ENCODE measurements around the gene DET1. TPM values are rescaled to one million over a fixed set of nuclear protein-coding genes. Genes with fewer than 3 reads are reported as not detected.
"Not testable (repeated sequence)": the region's sequence is repeated elsewhere in the genome, so short reads cannot be mapped to it uniquely, and the experiment has no call there.

DET1 gene
- total RNA-seq, 1 experiment from 2014 or later: 7.3 TPM

DNA sequence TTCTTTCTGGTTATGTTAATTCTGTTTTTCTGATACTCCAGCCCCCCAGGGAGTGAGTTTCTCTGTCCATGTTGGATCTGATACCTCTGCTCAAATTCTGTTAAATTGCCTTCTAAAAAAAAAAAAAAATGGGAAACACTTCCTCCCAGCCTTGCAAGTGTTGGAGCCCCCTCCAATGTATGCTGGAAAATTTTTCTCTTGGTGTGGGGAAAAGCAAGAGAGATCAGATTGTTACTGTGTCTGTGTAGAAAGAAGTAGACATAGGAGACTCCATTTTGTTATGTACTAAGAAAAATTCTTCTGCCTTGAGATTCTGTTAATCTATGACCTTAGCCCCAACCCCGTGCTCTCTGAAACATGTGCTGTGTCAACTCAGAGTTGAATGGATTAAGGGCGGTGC is 6.1 kb downstream of the DET1 start:
- DNase-seq (ENCODE audit: low spot score): not testable (repeated sequence)

DNA sequence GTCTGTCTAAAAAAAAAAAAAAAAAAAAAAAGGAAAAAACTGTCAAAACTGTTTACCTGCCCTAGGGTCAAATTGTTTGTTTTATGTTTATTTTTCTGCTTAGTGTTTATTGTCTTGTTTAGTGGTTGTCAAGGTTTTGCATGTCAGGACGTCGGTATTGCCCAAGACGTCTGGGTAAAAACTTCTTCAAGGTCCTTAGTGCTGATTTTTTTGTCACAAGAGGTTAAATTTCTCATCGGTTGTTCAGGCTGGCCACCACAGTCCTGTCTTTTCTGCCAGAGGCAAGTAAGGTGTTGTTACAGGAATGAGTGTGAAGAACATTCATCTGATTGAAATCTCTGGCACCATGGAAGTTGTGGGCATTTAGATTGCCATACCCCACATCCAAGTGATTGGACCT is 7.0 kb downstream of the DET1 start:
- DNase-seq (ENCODE audit: low spot score): no peak

DNA sequence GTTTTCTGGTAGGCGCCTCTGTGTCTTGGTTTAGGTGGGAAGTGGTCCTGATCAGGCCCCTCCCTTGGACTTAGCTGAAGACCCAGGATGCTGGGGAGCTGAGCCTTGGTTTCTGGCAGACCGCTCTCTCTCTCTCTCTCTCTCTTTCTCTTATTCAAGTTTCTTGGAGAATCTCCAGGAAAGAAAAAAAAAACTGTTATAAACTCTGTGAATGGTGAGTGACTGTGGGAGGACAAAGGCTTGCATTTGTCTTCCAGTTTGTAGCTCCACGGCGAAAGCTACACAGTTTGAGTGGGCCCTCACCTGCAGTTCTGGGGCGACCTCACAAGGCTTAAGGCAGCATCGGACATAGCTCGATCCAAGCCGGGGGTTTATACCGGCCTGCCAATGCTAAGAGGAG is 7.5 kb downstream of the DET1 start:
- no peak for DNase-seq (ENCODE audit: low spot score)

DNA sequence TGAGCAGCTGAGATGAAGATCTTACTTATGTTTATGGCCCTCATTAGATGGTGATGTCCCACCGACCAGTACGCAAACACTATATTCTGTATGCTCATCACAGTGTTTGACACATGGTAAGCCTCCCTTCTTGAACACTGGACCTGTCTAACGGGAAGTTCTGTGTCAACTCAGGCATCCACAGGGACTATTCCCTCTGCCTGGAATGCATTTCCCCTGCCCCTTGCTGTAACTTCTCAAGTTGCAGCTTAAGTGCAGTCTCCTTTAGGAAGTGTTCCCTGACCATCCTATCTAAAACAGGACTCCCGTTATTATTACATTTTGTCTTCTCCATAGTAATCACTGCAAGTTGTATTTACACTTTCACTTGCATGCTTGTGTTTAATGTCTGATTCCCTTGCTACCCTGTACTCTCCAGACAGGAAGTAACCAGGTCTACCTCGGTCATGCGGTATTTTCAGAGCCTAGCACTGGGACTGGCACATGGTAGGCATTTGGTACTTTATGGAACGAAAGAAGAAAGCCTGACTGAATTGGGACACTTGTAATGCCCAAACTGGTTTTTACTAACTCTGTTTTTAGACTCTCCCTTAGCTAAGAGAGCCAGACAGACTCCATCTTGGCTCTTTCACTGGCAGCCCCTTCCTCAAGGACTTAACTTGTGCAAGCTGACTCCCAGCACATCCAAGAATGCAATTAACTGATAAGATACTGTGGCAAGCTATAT is 8.7 kb downstream of the DET1 start:
- no peak for DNase-seq (ENCODE audit: low spot score)

DNA sequence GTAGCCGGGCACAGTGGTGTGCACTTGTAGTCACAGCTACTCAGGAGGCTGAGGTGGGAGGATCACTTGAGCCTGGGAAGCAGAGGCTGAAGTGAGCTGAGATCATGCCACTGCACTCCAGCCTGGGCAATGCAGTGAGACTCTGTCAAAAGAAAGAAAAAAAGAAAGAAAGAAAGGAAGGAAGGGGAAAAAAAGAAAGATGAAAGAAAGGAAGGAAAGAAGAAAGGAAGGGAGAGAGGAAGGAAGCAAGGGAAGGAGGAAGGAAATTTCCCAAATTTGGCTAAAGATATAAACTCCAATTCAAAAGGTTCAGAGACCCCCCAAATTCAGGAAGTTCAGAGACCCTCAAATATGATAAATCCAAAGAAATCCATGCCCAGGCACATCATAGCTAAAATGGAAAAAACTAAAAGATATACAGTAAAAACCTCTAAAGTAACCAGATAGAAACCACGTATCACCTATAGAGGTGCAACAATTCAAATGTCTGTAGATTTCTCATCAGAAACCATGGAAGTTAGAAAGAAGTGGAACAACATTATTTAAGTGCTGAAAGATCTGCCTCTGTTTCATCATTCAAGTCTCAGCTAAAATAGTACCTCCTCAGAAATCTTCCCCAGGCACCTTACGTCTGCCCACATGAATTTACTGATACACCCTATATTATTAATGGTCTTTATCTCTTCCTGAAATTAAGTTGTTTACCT is 10.7 kb downstream of the DET1 start:
- DNase-seq (ENCODE audit: low spot score): no peak

DNA sequence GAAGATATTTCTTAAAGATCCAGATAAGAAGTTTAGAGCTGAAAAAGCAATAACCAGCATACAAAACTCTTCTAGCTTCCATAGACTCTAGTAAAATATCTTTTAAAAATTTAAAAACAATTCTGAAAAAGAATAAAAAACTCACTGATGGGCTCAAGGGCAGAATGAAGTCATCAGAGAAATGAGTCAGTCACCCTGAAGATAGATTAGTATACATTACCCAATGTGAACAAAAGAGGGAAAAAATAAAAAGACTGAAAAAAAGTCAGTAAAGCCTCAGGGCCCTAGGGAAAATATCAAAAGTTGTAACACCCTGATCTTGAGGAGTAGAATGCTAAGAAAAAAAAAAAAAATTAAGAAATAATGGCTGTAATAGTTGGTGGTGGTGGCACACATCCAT is 11.4 kb downstream of the DET1 start:
- DNase-seq (ENCODE audit: low spot score): no peak

DNA sequence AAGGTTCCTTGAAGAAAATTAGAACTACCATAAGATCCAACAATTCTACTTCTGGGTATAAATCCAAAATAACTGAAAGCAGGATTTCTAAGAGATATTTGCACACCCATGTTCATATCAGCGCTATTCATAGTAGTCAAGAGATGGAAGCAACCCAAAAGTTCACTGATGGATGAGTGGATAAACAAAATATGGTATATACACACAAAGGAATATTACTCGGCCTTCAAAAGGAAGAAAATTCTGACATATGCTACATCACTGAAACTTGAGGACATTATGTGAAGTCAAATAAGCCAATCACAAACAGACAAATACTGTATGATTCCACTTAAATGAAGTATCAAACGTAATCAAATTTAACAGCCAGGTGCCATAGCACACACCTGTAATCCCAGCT is 13.1 kb downstream of the DET1 start:
- DNase-seq (ENCODE audit: low spot score): no peak

DNA sequence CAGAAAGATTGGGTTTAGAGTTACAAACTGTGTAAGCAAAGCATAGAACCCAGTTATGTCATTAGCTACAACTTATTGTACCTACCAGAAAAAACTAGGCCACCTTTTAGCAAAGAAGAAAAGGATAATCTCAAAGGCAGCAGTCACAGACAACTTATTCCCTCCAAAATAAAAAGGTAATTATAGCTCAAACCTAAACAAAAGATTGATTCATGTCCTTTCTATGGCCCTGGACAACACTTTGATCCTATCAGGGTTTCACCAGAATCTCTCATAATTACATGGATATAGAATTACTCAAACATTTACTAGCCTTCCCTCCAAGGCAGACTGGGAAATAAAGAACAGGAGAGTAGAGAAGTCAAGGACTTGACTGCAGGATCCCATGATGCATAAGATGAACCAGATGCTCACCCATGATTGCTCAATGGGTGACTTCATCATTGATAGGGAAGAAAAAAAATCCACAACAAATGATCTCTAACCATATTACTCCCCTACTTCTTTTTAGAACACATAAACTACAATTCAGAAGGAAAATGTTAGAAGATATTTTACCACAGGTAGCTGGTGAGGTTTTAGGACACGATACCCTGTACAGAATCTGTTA is 17.4 kb downstream of the DET1 start:
- DNase-seq (ENCODE audit: low spot score): no peak

DNA sequence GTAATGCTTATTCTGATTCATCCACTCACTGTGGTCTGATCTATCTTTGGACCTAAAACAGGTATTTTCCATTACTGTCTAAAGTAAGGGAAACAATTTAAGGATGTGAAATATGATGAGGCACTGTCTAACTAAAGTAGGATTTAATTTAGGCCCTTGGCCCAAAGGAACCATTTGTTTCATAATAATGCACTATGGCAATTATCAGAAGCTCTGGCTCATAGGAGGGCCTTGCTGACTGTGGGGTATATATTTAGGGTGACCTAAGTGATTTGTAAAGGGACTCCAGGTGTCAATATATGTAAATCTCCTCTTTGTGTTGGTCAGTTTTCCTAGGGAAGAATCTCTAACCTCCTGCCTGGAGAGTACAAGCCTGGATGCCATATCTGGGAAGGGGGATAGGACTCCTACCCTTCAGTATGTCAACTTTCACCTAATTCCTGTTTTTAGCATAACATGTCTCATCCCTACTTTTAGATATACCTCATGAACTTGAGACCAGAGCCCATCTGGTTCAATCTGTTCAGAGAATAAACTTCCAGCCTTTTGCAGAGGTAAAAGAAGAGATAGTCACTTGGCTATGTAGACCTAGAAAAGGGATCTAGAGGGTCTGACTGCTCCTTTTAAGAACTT is 20.1 kb downstream of the DET1 start:
- no peak for DNase-seq (ENCODE audit: low spot score)

DNA sequence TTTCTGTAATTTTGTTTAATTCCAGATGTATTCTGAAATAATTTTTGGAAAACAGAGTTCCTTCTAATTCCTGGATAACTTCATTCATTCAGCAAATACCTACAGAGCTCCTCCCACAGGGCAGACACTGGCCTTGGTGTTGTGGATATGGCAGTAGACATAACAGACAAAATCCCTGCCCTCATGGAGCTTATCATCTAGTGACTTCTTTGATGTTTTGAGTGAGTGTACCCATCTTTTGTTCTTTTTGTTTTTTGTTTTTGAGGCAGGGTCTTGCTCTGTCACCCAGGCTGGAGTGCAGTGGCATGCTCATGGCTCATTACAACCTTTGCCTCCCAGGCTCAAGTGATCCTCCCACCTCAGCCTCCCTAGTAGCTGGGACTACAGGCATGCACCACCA is 21.1 kb downstream of the DET1 start:
- no peak for DNase-seq (ENCODE audit: low spot score)

DNA sequence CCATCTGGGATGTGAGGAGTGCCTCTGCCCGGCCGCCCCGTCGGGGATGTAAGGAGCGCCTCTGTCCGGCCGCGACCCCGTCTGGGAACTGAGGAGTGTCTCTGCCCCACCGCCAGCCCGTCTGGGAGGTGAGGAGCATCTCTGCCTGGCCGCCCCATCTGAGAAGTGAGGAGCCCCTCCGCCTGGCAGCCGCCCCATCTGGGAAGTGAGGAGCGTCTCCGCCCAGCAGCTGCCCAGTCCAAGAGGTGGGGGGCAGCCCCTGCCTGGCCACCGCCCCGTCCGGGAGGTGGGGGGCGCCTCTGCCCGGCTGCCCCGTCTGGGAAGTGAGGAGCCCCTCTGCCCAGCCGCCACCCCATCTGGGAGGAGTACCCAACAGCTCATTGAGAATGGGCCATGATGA is 22.4 kb downstream of the DET1 start:
- not testable (repeated sequence) for DNase-seq (ENCODE audit: low spot score)

DNA sequence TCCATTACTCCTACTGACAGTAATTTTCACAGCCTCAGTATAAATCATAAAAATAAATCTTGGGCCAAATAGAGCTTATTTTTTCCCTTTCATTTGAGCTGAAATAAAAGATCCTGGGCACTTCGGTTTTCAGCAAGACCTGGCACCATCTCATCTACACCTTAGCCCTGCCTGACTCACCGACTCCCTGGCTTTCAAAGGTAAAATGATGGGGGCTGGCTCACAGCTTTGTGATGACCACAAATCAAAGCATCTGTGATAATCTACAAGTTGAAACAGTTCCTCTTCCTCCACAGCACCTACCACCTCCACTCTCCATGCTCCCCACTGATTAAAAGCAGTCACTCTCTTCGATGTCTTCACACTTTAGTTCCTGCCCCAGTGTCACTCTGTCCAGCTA is 27.6 kb downstream of the DET1 start:
- no peak for DNase-seq (ENCODE audit: low spot score)

DNA sequence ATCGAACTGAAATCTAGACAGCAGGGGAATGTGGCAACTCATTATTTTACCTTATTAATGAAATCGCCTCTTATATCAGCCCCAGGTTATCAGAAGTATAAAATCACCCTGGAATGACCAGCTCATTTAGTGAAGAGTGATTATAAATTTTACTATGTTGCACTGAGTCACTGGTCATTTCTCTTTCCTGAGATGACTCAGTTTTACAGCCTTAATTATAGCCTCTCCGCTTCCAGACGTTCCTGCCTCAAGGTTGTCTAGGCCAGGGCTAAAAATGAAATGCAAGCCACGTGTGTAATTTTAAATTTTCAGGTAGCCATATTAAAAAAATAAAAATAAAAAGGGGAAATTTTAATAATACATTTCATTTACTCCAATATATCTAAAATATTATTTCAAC is 33.3 kb downstream of the DET1 start:
- DNase-seq (ENCODE audit: low spot score): no peak

DNA sequence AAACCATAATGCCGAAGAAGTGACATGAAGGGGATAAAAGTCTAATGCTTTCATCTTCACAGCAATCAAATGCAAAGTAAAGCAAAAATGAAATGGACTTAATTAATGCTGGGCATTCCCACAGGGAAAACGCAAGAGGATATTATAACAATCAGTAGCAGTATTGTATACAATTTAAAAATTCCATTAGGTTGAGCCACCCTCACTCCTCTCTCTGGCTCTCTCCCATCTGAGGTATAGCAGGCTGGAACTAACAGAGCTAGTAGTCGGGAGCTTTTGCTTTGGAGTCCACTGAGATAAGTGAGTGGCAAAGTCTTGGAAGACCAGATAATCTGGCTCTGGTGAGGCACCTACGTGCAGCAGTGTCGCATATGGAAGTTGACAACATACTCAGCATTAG is 33.9 kb downstream of the DET1 start:
- no peak for DNase-seq (ENCODE audit: low spot score)

DNA sequence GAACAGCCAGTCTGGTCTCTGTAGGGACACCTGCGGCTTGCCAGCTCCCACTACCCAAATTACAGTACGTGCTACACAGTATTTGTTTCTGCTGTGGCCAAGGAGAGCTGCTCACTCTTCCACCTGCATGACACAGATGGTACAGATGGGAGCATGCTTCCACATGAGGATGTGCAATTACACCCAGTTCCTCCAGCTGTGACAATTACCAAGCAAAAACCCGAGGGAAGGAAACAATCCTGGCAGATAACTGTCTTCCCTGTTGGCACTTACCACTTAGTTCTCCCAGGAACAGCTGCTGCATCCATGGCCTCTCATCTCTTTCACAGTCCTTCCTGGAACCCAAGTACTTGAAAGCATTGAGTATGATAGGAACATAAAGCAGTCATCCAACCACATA is 34.4 kb downstream of the DET1 start:
- no peak for DNase-seq (ENCODE audit: low spot score)

DNA sequence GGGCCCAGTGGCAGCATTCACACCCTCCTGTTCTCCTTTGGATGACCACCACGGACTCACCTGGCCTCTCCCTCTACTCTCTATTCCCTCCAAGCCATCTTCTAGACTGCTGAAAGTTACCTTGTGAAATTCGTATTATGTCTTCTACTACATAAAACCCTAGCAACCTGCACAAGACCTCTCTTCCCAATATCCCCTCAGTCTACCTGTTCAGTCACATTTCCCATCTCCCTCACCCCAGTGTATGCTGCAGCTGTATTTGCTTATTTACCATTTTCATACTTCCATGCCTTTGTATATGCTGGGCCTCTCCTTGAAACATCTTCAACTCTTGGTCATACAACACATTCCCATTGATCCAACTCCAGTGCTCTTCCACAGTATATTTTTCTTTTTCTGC is 35.3 kb downstream of the DET1 start:
- DNase-seq (ENCODE audit: low spot score): no peak

DNA sequence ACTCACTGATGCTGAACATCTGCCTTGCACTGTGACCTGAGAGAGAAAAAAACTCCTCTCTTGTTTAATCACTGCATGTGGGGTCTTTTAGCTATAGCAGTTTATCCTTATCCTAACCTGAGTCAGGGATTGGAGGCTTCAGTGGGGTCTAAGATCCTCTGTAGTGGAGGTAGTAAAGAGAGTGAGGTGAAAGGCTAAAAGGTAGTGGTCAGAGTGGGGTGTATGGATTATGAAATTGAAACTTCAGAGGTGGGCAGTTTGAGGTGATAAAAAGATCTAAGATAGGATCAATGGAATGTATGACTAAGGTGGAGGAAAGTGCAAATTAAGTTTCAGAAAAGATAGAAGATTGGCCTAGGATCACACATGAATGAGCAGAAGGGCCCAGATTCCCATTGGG is 36.5 kb downstream of the DET1 start:
- DNase-seq (ENCODE audit: low spot score): no peak

DNA sequence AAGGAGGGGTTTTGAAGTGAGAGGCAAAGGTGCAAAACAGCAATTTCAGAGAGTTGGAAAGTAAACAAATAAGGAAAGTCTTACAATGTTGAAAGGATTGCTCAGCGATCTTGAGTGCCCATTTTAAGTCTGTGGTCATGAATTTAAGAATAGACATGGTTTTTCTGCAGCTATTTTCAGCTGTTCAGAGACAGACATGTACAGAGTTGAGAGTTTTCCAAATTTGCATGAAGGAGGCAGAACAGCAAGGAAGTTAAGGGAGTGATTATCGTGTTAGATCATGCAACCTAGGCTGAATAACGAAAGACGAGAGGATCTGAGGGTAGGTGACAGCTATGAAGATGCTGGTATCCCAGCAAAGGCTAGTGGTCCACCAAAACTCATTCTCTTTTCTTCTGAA is 37.2 kb downstream of the DET1 start:
- no peak for DNase-seq (ENCODE audit: low spot score)

DNA sequence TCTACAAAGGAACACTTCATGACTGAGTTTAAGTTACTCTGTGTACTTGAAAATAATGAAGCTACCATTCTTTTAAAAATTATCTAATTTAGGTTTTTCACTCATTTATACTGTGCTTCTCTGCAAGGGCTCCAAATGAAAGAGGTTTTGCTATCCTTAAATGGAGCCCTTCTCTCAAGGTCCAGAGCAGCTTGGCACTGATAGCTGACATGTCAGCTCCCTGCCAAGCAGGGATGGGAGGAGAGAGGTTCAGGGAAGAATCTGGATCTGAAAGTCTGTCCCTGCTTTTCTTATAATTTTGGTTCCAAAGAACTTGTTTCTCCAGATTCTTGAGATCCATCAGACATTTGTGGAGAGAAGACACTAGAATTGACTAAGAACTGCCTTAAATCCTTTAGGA is 39.9 kb downstream of the DET1 start:
- DNase-seq (ENCODE audit: low spot score): no peak

DNA sequence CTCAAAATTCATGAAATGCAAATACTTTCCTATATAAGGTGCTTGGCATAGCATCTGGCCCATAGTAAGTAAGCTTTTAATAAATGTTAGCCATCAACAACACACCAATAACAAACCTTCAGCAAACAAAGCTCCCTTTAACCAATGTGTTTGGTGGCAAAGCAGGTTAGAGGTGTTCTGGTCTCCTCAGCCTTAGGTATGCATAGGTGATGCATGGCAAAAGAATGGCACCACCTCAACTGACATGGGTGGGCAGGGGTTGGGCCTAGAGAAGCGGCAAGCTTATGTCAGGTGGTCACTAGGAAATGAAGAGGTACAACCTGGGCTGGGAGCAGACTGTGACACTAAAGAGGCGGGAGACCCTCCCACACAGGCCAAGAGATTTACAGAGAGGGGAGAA is 40.8 kb downstream of the DET1 start:
- no peak for DNase-seq (ENCODE audit: low spot score)

DNA sequence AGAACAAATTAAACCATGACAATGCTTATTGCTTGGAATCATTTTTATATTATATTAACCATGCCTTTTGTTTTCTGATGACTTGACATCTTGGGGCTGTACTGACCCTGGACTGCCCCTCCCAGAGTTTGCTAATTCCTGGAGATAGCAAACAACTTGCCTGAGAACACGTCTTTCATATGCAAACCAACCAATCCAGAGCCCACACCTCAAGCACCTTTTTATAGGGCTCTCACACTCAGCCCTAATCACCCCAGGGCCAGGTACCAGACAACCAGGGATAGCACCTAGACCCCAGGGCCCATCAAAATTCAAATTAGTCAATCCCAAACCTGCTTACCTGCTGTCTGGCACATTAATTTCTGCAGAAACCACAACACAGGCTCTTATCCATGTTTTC is 42.0 kb downstream of the DET1 start:
- no peak for DNase-seq (ENCODE audit: low spot score)

DNA sequence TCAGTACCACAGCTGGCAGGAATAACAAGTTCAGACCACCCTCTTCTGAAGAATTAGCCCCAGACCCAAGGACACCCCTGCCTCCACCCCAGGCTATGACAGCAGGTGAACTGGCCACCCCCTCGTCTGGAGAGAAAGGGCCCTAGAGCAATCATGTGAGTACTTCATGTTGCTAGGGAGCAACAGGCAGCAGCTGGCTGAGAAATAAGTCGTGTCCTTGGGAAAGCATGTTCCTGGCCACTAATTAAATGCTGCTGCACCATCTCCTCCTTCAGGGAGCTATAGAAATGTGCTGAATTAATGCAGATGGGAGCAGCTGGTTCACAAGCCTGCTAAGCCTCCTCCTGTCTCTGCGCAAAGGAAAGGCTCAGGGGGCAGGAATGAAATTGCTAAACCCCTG is 47.5 kb downstream of the DET1 start:
- no peak for DNase-seq (ENCODE audit: low spot score)

Data from H4 (cell line).